ENCODE measurements around the gene PLD2.
A peak's percentile ranks its signal among the peaks of the same experiment; 100 is the strongest.

The PLD2 gene

GRCh38 chr17:4807605-4808377 is 839 bp downstream of the PLD2 start:
- Mint-ChIP-seq H3K9me3 (no peaks in the 10 kb centered on the region), H3K27me3 (ENCODE audit: low read depth) (no peaks in the 10 kb centered on the region), H3K4me1 (peaks cover 11% of the 10 kb centered on the region), H3K4me3 (peak overlapping the region; percentile 91 to 93 (median 92)), H3K36me3 (ENCODE audit: low read depth) (peaks cover 20% of the 10 kb centered on the region), H3K27ac (peak overlapping the region; percentile 65 to 83 (median 68))
- TF ChIP-seq CTCF (IDR thresholded peaks at IDR 0.05; ENCODE audit: unreplicated experiment in 3 of 3) = no peak

GRCh38 chr17:4808378-4808767 is 1.4 kb downstream of the PLD2 start:
- Mint-ChIP-seq H3K36me3 (ENCODE audit: low read depth) (peaks cover 20% of the 10 kb centered on the region), H3K4me3 (peak overlapping the region; percentile 91 to 93 (median 92)), H3K9me3 (no peaks in the 10 kb centered on the region), H3K4me1 (peaks cover 11% of the 10 kb centered on the region), H3K27me3 (ENCODE audit: low read depth) (no peaks in the 10 kb centered on the region), H3K27ac (peak overlapping the region; percentile 65 to 83 (median 71))
- no peak for TF ChIP-seq CTCF (IDR thresholded peaks at IDR 0.05; ENCODE audit: unreplicated experiment in 3 of 3)

- peaks cover 29% of the 10 kb centered on the region for H3K36me3 Mint-ChIP-seq (ENCODE audit: low read depth)
- no peak for TF ChIP-seq CTCF (IDR thresholded peaks at IDR 0.05; ENCODE audit: unreplicated experiment in 3 of 3)
- peak overlapping the region; percentile 38 to 68 (median 47) for H3K4me3 Mint-ChIP-seq
- H3K27me3 Mint-ChIP-seq (ENCODE audit: low read depth) = no peaks in the 10 kb centered on the region
- no peaks in the 10 kb centered on the region for H3K9me3 Mint-ChIP-seq
- peak overlapping the region in 1 of 3 experiments; percentile 39 for H3K27ac Mint-ChIP-seq
- H3K4me1 Mint-ChIP-seq = peaks cover 11% of the 10 kb centered on the region
Observed at GRCh38 chr17:4810696-4811290, 3.8 kb downstream of the PLD2 start.

GRCh38 chr17:4811471-4811870 is 4.5 kb downstream of the PLD2 start:
- no peak for TF ChIP-seq CTCF (IDR thresholded peaks at IDR 0.05; ENCODE audit: unreplicated experiment in 3 of 3)
- Mint-ChIP-seq H3K36me3 (ENCODE audit: low read depth) (peaks cover 29% of the 10 kb centered on the region), H3K27ac (no peak overlapping the region), H3K4me1 (peaks cover 6% of the 10 kb centered on the region), H3K27me3 (ENCODE audit: low read depth) (no peaks in the 10 kb centered on the region), H3K4me3 (peak overlapping the region in 1 of 3 experiments; percentile 43), H3K9me3 (no peaks in the 10 kb centered on the region)

- Mint-ChIP-seq H3K27ac (no peak overlapping the region), H3K9me3 (no peaks in the 10 kb centered on the region), H3K4me1 (peaks cover 5% of the 10 kb centered on the region), H3K4me3 (no peak overlapping the region), H3K36me3 (ENCODE audit: low read depth) (peaks cover 29% of the 10 kb centered on the region), H3K27me3 (ENCODE audit: low read depth) (no peaks in the 10 kb centered on the region)
- TF ChIP-seq CTCF (IDR thresholded peaks at IDR 0.05; ENCODE audit: unreplicated experiment in 3 of 3) = no peak
Observed at GRCh38 chr17:4812690-4813089, 5.7 kb downstream of the PLD2 start.

All from nephron (organoid).